HepG2 (cell line): ENCODE results near the gene GNAI2. TPM values are rescaled to one million over a fixed set of nuclear protein-coding genes. Genes with fewer than 3 reads are reported as not detected.

Source experiments
- BRCA1 ChIP-seq: sonication (generic); formaldehyde crosslinking; IDR thresholded peaks from 2 replicates; pipeline ENCODE4 v1.4.0; 2020; ENCODE audit warnings: missing genetic modification reagents
- HNF4A ChIP-seq: sonication (generic); formaldehyde crosslinking; IDR thresholded peaks from 2 replicates; pipeline ENCODE4 v1.4.0; 2020; ENCODE audit warnings: missing genetic modification reagents
- HOXA5 ChIP-seq: sonication (generic); formaldehyde crosslinking; IDR thresholded peaks from 2 replicates; pipeline ENCODE4 v1.4.0; 2020; ENCODE audit warnings: missing genetic modification reagents
- KLF9 ChIP-seq: IDR thresholded peaks from 2 replicates; pipeline ENCODE4 v1.6.1; 2016; ENCODE audit warnings: low read depth
- PRPF4 ChIP-seq: fragments of 200-400 bp; formaldehyde crosslinking; IDR thresholded peaks from 2 replicates; pipeline ENCODE4 v1.6.1; 2016; ENCODE audit warnings: low read length, low read depth; ENCODE audit not compliant: poor library complexity, severe bottlenecking
- ZNF3 ChIP-seq: IDR thresholded peaks from 2 replicates; pipeline ENCODE4 v1.7.0; 2017; ENCODE audit warnings: inconsistent platforms
- ZNF672 ChIP-seq: sonication (generic); formaldehyde crosslinking; IDR thresholded peaks from 2 replicates; pipeline ENCODE4 v1.8.1; 2022; ENCODE audit warnings: missing genetic modification reagents
- ZNF883 ChIP-seq: sonication (generic); formaldehyde crosslinking; IDR thresholded peaks from 2 replicates; pipeline ENCODE4 v1.5.1; 2020; ENCODE audit warnings: mild to moderate bottlenecking, missing genetic modification reagents; ENCODE audit errors: not compliant biosample characterization
- polyA plus RNA-seq, 8 experiments: library from polyadenylated mRNA; depleted of rRNA in 3 of 8; stranded (reverse) in 7 of 8; unstranded in 1 of 8; fragments of >200 nt; fragmentation: Illumina TruSeq in 4 of 8; extraction: Trizol in 4 of 8; gene quantifications; 2 replicates each; pipeline versions ENCODE4 v1.2.1 to v1.2.3, GENCODE V29; 2011 to 2016; ENCODE audit warnings: low read depth in 4 of 8, missing spikeins in 1 of 8, mixed read lengths in 1 of 8; ENCODE audit not compliant: insufficient read depth in 1 of 8
- total RNA-seq, 5 experiments: library from RNA; depleted of rRNA; stranded (reverse); fragments of >200 nt; fragmentation: Illumina TruSeq; extraction: Trizol; gene quantifications; 2 replicates each; pipeline ENCODE4 v1.2.3, GENCODE V29; 2016; ENCODE audit warnings: low read depth in 1 of 5
- TF ChIP-seq, protein P1 (sequence below): sonication (generic); formaldehyde crosslinking; IDR thresholded peaks from 2 replicates; pipeline ENCODE4 v1.4.0; 2020; ENCODE audit warnings: mild to moderate bottlenecking, missing genetic modification reagents
- TF ChIP-seq, protein P2 (sequence below): sonication (generic); formaldehyde crosslinking; IDR thresholded peaks from 2 replicates; pipeline ENCODE4 v1.4.0; 2020; ENCODE audit warnings: missing genetic modification reagents
- TF ChIP-seq, protein P3 (sequence below): sonication (generic); formaldehyde crosslinking; conservative IDR thresholded peaks from 2 replicates; pipeline ENCODE4 v1.8.0; 2022; ENCODE audit warnings: mild to moderate bottlenecking, moderate library complexity, missing genetic modification reagents
- TF ChIP-seq, protein P4 (sequence below): sonication (generic); formaldehyde crosslinking; IDR thresholded peaks from 2 replicates; pipeline ENCODE4 v1.8.0; 2022; ENCODE audit warnings: missing genetic modification reagents, low read depth, mild to moderate bottlenecking, borderline replicate concordance

The GNAI2 gene
- total and polyA plus RNA-seq, 2 of the 13 experiments (the other 11 are each of a cell fraction or from before 2014, with no cell fraction given) = 51.1 to 66.2 TPM

DNA sequence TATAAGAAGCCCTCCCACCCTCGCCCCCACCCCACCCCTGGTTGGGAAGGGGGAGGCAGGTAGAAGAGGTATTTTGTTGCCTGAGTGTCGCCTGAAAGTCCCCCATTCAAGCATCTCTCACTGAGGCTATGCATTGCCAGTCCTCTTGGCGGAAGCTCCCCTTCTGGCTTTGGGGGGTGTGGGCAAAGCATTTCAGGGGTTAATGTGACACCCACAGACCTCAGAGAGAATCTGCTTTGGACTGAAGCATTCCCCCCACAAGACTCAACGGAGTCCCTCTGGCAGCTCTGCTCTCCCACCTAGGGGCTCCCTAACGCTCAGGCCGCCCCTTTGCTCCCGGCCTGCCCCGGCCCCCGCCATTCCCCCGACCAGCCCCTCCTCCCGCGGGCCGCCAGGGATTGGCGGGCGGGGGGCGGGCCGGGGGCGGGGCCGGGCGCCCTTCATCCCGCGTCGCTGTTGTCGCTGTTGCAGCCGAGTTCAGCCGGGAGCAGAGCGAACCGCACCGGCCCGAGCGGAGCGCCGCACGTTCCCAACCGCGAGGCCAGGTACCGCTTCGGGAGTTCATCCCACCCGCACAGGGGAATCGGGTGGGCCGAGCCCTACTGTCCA is 31.1 kb upstream of the GNAI2 start, which contains the start of gene SLC38A3 (continued):
- TF ChIP-seq, protein P1, sequence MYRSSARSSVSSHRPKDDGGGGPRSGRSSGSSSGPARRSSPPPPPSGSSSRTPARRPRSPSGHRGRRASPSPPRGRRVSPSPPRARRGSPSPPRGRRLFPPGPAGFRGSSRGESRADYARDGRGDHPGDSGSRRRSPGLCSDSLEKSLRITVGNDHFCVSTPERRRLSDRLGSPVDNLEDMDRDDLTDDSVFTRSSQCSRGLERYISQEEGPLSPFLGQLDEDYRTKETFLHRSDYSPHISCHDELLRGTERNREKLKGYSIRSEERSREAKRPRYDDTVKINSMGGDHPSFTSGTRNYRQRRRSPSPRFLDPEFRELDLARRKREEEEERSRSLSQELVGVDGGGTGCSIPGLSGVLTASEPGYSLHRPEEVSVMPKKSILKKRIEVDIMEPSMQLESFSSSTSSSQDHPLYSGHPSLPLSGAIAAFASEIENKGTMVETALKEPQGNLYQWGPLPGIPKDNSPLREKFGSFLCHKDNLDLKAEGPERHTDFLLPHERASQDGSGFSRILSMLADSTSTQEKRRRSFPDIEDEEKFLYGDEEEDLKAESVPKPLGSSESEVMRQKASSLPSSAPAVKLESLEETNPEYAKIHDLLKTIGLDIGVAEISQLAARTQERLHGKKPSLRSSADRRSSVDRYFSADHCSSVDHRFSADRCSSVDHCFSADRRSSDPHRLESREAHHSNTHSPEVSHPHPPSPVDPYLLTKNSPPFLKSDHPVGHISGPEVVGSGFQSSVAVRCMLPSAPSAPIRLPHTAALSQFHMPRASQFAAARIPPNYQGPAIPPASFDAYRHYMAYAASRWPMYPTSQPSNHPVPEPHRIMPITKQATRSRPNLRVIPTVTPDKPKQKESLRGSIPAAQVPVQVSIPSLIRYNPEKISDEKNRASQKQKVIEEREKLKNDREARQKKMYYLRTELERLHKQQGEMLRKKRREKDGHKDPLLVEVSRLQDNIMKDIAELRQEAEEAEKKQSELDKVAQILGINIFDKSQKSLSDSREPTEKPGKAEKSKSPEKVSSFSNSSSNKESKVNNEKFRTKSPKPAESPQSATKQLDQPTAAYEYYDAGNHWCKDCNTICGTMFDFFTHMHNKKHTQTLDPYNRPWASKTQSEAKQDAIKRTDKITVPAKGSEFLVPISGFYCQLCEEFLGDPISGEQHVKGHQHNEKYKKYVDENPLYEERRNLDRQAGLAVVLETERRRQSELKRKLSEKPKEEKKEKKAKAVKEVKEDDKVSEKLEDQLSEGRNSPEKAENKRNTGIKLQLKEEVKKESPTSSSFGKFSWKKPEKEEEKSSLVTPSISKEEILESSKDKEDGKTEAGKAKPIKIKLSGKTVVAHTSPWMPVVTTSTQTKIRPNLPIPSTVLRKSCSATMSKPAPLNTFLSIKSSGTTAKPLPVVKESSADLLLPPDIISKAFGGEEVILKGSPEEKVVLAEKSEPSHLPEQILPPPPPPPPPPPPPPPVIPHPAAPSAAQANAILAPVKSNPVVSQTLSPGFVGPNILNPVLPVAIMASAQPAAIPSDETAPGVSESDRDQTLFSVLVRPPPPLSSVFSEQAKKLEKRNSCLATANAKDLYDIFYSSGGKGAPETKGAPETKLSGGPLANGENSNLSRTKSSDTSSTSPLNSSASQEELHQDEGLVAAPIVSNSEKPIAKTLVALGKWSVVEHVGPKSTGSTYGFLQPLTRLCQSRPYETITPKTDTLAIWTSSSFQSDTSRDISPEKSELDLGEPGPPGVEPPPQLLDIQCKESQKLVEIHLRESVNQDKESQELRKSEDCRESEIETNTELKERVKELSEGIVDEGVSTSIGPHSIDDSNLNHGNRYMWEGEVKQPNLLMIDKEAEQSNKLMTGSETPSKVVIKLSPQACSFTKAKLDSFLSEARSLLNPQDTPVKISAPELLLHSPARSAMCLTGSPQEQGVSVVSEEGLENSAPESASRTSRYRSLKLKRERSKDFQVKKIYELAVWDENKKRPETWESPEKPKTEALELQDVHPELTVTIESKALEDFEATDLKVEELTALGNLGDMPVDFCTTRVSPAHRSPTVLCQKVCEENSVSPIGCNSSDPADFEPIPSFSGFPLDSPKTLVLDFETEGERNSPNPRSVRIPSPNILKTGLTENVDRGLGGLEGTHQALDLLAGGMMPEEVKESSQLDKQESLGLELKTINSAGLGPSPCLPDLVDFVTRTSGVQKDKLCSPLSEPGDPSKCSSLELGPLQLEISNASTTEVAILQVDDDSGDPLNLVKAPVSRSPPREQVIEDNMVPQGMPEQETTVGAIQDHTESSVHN = no peak
- TF ChIP-seq, protein P2, sequence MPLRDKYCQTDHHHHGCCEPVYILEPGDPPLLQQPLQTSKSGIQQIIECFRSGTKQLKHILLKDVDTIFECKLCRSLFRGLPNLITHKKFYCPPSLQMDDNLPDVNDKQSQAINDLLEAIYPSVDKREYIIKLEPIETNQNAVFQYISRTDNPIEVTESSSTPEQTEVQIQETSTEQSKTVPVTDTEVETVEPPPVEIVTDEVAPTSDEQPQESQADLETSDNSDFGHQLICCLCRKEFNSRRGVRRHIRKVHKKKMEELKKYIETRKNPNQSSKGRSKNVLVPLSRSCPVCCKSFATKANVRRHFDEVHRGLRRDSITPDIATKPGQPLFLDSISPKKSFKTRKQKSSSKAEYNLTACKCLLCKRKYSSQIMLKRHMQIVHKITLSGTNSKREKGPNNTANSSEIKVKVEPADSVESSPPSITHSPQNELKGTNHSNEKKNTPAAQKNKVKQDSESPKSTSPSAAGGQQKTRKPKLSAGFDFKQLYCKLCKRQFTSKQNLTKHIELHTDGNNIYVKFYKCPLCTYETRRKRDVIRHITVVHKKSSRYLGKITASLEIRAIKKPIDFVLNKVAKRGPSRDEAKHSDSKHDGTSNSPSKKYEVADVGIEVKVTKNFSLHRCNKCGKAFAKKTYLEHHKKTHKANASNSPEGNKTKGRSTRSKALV (CRISPR knock-in tag) = no peak
- TF ChIP-seq HOXA5 (CRISPR knock-in tag) (no peak), ZNF3 (CRISPR knock-in tag) (no peak), HNF4A (CRISPR knock-in tag) (no peak), ZNF883 (CRISPR knock-in tag) (no peak), BRCA1 (CRISPR knock-in tag) (no peak), ZNF672 (CRISPR knock-in tag) (no peak), KLF9 (CRISPR knock-in tag) (no peak), PRPF4 (no peak)
- TF ChIP-seq, protein P3, sequence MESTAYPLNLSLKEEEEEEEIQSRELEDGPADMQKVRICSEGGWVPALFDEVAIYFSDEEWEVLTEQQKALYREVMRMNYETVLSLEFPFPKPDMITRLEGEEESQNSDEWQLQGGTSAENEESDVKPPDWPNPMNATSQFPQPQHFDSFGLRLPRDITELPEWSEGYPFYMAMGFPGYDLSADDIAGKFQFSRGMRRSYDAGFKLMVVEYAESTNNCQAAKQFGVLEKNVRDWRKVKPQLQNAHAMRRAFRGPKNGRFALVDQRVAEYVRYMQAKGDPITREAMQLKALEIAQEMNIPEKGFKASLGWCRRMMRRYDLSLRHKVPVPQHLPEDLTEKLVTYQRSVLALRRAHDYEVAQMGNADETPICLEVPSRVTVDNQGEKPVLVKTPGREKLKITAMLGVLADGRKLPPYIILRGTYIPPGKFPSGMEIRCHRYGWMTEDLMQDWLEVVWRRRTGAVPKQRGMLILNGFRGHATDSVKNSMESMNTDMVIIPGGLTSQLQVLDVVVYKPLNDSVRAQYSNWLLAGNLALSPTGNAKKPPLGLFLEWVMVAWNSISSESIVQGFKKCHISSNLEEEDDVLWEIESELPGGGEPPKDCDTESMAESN (CRISPR knock-in tag) = no peak
- TF ChIP-seq, protein P4, sequence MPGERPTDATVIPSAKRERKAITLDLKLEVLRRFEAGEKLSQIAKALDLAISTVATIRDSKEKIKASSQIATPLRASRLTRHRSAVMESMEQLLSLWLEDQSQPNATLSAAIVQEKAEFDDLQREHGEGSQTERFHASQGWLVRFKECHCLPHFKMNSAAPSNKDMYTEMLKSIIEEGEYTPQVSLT (CRISPR knock-in tag) = no peak
